Activated naive CD4-positive, alpha-beta T cell treated with anti-CD3 and anti-CD28 coated beads, Interleukin-2, amount 50 U/mL, for 72 hours (primary cell): ENCODE results near the gene MAPK8. TPM values are rescaled to one million over a fixed set of nuclear protein-coding genes. Genes with fewer than 3 reads are reported as not detected.
"Not testable (repeated sequence)": the region's sequence is repeated elsewhere in the genome, so short reads cannot be mapped to it uniquely, and the experiment has no call there.

Source experiments
- ATAC-seq, 2 donors: fragments of 150-1000 bp; cut with Tn5 transposase; 2 replicates each; pipeline ENCODE4 v1.10.0; 2021; ENCODE audit warnings: mild to moderate bottlenecking in 2 of 2, moderate library complexity in 2 of 2
- DNase-seq, 2 donors: peaks; one replicate each; pipeline ENCODE4 v3.0.0; 2021 to 2022; ENCODE audit warnings: low spot score in 2 of 2
- H3K27ac Mint-ChIP-seq, 2 donors: one replicate each; pipeline ENCODE4 v1.8.0; 2022; ENCODE audit warnings: mild to moderate bottlenecking in 2 of 2, mixed read lengths in 2 of 2
- H3K36me3 Mint-ChIP-seq, 2 donors: one replicate each; pipeline ENCODE4 v1.8.0; 2022; ENCODE audit warnings: mixed read lengths in 2 of 2
- H3K9me3 Mint-ChIP-seq, 2 donors: one replicate each; pipeline ENCODE4 v1.8.0; 2022; ENCODE audit warnings: mixed read lengths in 2 of 2
- total RNA-seq, 2 donors: library from RNA; stranded (reverse); gene quantifications; one replicate each; pipeline ENCODE4 v1.2.3, GENCODE V29; 2022

MAPK8 gene
- total RNA-seq, 2 donors from 2014 or later: 26.5 to 41.3 TPM

DNA sequence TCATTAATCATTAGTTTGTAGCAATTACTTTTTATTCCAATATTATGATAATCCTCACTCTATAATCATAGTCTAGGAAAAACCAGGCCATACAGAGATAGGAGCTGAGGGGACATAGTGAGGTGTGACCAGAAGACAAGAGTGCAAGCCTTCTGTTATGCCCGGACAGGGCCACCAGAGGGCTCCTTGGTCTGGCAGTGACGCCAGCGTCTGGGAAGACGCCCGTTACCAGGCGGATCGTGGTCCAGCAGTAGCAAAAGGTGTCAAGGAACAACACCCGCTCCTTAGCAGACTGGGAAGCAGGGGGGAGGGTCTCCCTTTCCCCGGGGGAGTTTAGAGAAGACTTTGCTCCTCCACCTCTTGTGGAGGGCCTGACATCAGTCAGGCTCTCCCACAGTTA, 39.8 kb downstream of the MAPK8 start:
- Mint-ChIP-seq H3K36me3 (peaks cover 34 to 44% of the 10 kb centered on the region in 2 donors), H3K9me3 (peaks cover 26 to 32% of the 10 kb centered on the region in 2 donors)
- DNase-seq, H3K27ac Mint-ChIP-seq, ATAC-seq: not testable (repeated sequence)

DNA sequence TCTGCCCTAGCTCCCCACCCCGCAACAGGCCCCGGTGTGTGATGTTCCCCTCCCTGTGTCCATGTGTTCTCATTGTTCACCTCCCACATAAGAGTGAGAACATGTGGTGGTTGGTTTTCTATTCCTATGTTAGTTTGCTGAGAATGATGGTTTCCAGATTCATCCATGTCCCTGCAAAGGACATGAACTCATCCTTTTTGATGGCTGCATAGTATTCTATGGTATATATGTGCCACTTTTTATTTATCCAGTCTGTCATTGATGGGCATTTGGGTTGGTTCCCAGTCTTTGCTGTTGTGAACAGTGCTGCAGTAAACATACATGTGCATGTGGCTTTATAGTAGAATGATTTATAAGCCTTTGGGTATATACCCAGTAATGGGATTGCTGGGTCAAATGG, 41.1 kb downstream of the MAPK8 start:
- Mint-ChIP-seq H3K36me3 (peaks cover 34 to 38% of the 10 kb centered on the region in 2 donors), H3K9me3 (peaks cover 25 to 26% of the 10 kb centered on the region in 2 donors)
- not testable (repeated sequence) for DNase-seq, ATAC-seq, H3K27ac Mint-ChIP-seq

GRCh38 chr10:48347943-48348342, 41.5 kb downstream of the MAPK8 start:
- not testable (repeated sequence) for ATAC-seq, H3K27ac Mint-ChIP-seq, DNase-seq
- Mint-ChIP-seq H3K9me3 (peaks cover 23 to 27% of the 10 kb centered on the region in 2 donors), H3K36me3 (peaks cover 34 to 41% of the 10 kb centered on the region in 2 donors)

GRCh38 chr10:48353246-48353645, 46.8 kb downstream of the MAPK8 start:
- peaks cover 19 to 34% of the 10 kb centered on the region in 2 donors for H3K36me3 Mint-ChIP-seq
- H3K27ac Mint-ChIP-seq: no peak overlapping the region
- ATAC-seq: no peak

GRCh38 chr10:48357631-48358030, 51.2 kb downstream of the MAPK8 start:
- ATAC-seq (no peak), DNase-seq (no peak)
- peaks cover 17 to 19% of the 10 kb centered on the region in 2 donors for H3K9me3 Mint-ChIP-seq
- peak overlapping the region in 1 of 2 donors; percentile 17 for H3K27ac Mint-ChIP-seq
- H3K36me3 Mint-ChIP-seq: peaks cover 0 to 16% of the 10 kb centered on the region in 2 donors

More at GRCh38 chr10:48353246-48353645, 46.8 kb downstream of the MAPK8 start:
- peaks cover 33% of the 10 kb centered on the region in 2 donors for H3K9me3 Mint-ChIP-seq
- no peak for DNase-seq

DNA sequence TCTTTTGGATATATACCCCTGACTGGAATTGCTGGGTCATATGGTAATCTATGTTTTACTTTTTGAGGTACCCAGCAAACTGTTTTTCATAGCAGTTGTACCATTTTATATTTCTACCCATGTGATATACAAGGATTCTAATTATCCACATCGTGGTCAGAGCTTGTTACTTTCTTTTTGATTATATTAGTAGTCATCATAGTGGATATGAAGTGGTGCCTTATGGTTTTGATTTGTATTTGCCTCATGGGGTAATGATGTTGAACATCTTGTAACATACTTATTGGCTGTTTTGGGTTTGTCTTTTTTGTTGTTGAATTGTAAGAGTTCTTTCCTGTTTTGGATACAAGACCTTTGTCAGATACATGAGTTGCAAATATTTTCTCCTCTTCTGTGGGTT, 51.7 kb downstream of the MAPK8 start:
- H3K9me3 Mint-ChIP-seq: peaks cover 13 to 19% of the 10 kb centered on the region in 2 donors
- DNase-seq: no peak
- peak; percentile 45 to 86 for ATAC-seq
- peaks cover 0 to 11% of the 10 kb centered on the region in 2 donors for H3K36me3 Mint-ChIP-seq
- H3K27ac Mint-ChIP-seq: no peak overlapping the region

DNA sequence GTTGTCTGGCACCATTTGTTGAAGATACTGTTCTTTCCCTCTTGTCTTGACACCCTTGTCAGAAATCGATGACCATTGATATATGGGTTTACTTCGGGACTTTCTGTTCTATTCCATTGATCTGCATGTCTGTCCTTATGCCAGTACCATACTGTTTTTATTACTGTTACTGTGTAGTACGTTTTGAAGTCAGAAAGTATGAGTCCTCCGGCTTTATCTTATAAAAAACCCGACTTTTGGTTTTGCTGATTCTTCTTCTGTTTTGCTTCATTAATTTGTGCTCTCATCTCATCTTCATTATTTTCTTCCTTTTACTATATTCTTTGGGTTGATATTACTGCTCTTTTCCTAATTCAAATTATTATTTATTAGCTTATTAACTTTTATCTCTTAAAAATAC, 52.4 kb downstream of the MAPK8 start:
- ATAC-seq (no peak), DNase-seq (no peak)
- no peak overlapping the region for H3K27ac Mint-ChIP-seq
- peaks cover 0 to 4% of the 10 kb centered on the region in 2 donors for H3K36me3 Mint-ChIP-seq
- H3K9me3 Mint-ChIP-seq: peaks cover 7 to 15% of the 10 kb centered on the region in 2 donors

GRCh38 chr10:48361176-48361575, 54.7 kb downstream of the MAPK8 start:
- Mint-ChIP-seq H3K9me3 (peaks cover 4 to 6% of the 10 kb centered on the region in 2 donors), H3K36me3 (peaks cover 0 to 4% of the 10 kb centered on the region in 2 donors), H3K27ac (no peak overlapping the region)
- DNase-seq (no peak), ATAC-seq (no peak)

DNA sequence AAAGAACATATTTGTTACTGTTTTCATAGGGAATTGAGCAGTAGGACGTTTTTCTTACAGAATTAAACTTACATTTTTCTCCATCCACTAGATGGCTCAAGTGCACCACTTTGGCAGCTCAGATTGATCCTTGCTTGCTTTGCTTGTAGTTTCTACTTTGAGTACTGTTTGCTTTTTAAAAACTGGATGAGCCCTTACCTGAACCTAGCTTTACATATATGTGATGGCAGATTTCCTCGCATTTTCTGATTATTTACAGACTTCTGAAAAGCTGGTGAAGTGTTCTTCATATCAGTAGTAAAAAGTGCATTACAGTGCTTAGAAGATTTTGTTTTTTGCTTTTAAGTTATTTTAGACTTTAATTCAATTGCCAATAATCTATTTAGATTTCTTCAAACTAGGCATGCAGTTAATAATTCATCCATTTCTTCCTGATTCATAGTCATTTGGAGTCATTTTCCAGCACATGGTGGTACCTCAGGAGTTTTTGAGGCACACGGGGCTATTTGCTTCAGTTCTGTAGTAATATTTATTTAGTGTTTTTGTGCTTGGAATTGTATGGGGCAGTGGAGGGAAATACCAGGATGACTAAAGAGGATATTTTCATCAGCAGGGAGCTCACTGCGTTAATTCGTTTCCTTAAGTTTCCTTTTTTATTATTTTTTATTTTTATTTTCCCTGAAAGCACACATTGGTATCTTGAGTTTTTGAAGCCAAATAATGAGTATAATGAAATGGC, 57.3 kb downstream of the MAPK8 start:
- no peak for DNase-seq
- no peak for ATAC-seq
- Mint-ChIP-seq H3K9me3 (no peaks in the 10 kb centered on the region), H3K36me3 (no peaks in the 10 kb centered on the region), H3K27ac (no peak overlapping the region)

DNA sequence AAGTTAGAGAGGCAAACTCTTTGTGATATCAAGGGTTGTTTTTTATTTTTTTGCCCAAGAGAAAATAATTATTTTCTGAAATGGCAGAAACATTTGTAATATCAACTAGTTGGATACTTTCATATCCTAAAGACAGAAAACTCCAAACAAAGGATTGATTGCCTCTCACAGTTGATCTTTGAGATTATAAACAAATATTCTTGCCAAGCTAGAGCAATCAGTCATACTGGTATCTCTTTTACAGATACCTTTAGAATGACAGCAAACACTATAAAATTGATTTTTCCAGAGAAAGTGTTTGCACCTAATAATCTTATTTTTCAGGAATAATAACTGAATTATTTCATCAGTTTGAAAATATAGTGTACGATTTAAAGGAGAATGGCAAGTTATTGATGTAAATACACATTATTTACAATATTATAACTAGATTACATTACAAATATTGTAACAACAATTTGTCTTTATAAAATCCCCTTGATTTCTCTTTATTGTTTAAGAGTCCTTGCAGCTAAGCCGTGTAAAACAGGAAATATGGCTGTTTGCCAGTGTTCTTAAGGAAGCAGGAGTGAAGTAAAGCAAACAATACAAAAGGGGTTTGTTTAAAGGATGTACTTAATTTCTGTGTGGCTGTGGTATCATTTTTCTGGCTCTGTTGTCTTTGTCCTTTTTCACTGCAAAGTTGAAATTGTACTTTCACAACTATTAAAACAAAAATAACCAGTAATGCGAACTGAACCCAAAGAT, 58.4 kb downstream of the MAPK8 start:
- DNase-seq (no peak), ATAC-seq (no peak)
- no peaks in the 10 kb centered on the region for H3K36me3 Mint-ChIP-seq
- no peaks in the 10 kb centered on the region for H3K9me3 Mint-ChIP-seq
- H3K27ac Mint-ChIP-seq: no peak overlapping the region

- ATAC-seq: no peak
- Mint-ChIP-seq H3K27ac (no peak overlapping the region), H3K9me3 (no peaks in the 10 kb centered on the region), H3K36me3 (no peaks in the 10 kb centered on the region)
- no peak for DNase-seq
These were observed 59.2 kb downstream of the MAPK8 start for GRCh38 chr10:48365668-48366067.

GRCh38 chr10:48366261-48366660, 59.8 kb downstream of the MAPK8 start:
- no peaks in the 10 kb centered on the region for H3K9me3 Mint-ChIP-seq
- DNase-seq (no peak), ATAC-seq (no peak)
- H3K36me3 Mint-ChIP-seq: no peaks in the 10 kb centered on the region
- H3K27ac Mint-ChIP-seq: no peak overlapping the region

DNA sequence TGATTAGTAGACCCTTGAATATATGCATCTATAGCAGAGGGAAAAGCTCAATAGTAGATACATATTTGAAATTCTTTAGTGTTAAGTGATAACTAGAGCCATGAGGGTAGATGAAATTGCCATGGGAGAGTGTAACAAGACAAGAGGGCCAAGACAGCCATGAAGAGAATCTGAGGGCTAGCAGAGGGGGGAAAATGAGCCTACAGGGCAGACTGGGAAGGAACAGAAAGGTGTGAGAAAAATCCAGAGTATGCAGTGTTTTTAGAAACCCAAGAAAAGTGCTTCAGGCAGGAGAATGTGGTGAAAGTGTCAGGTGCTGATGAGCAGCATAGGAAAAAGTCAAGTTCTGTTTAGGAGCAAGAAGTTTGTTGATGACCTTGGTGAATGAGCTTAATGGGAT, 63.0 kb downstream of the MAPK8 start:
- no peak for ATAC-seq
- H3K27ac Mint-ChIP-seq: no peak overlapping the region
- peaks cover 14 to 15% of the 10 kb centered on the region in 2 donors for H3K36me3 Mint-ChIP-seq
- no peak for DNase-seq
- peaks cover 11 to 16% of the 10 kb centered on the region in 2 donors for H3K9me3 Mint-ChIP-seq

- ATAC-seq (no peak), DNase-seq (no peak)
- Mint-ChIP-seq H3K9me3 (peaks cover 11 to 12% of the 10 kb centered on the region in 2 donors), H3K36me3 (peaks cover 15 to 25% of the 10 kb centered on the region in 2 donors), H3K27ac (no peak overlapping the region)
These were observed 71.5 kb downstream of the MAPK8 start for GRCh38 chr10:48377751-48378530.

GRCh38 chr10:48378675-48379074, 72.2 kb downstream of the MAPK8 start:
- no peak for DNase-seq
- Mint-ChIP-seq H3K27ac (no peak overlapping the region), H3K9me3 (peaks cover 6 to 11% of the 10 kb centered on the region in 2 donors), H3K36me3 (peaks cover 13 to 25% of the 10 kb centered on the region in 2 donors)
- ATAC-seq: no peak

DNA sequence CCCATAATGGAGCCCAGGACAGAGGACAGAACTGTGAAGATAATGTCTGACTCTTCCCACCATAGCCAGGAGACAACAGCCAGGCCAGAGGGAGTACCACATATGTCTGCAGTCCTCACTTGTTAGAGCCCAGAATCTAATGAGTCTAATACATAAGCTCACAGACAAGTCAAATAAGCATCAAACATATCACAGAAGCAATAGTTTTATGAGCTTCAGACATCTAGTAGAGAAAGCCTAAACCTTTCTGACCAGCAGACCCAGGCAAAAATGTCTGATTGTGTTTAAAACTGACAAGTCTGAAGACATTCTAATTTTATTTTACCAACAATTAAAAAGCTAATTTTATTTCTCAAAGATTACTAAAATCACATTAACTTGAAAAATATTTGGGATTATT, 75.5 kb downstream of the MAPK8 start:
- no peak overlapping the region for H3K27ac Mint-ChIP-seq
- ATAC-seq: no peak

DNA sequence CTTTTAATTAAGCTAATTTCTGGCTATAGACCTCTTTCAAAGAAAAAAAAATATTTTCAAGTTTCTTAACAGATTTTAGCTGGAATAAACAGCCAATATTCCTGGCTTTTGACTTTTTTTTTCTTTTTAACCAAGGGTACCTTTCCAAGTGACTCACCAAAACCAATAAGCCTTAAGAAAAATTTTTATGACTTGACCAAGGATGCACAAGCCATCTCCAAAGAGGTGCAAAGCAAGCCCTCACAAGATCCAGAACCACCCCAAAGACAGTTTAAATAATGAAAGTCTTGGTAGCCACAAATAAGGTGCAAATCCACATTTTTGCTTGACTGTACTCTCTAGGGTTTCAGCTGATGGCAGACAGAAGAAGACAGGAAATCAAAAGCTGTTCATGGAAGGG, 76.5 kb downstream of the MAPK8 start:
- ATAC-seq (no peak), DNase-seq (no peak)
- H3K27ac Mint-ChIP-seq: no peak overlapping the region
- peaks cover 0 to 4% of the 10 kb centered on the region in 2 donors for H3K9me3 Mint-ChIP-seq
- H3K36me3 Mint-ChIP-seq: peaks cover 0 to 5% of the 10 kb centered on the region in 2 donors

More for the DNA sequence above, 75.5 kb downstream of the MAPK8 start:
- Mint-ChIP-seq H3K9me3 (peaks cover 0 to 4% of the 10 kb centered on the region in 2 donors), H3K36me3 (peaks cover 0 to 5% of the 10 kb centered on the region in 2 donors)
- no peak for DNase-seq
